SIG-M5 treated with dmso at 0.1 percent for 504 hours (cell line): ENCODE results near the gene CST8.
"Not testable (repeated sequence)": the region's sequence is repeated elsewhere in the genome, so short reads cannot be mapped to it uniquely, and the experiment has no call there.

Source experiments
- DNase-seq: peaks from one replicate; lab custom pipeline; 2025; ENCODE audit not compliant: unreplicated experiment; lab: John Stamatoyannopoulos, UW

CST8 gene, protein sequence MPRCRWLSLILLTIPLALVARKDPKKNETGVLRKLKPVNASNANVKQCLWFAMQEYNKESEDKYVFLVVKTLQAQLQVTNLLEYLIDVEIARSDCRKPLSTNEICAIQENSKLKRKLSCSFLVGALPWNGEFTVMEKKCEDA

DNA sequence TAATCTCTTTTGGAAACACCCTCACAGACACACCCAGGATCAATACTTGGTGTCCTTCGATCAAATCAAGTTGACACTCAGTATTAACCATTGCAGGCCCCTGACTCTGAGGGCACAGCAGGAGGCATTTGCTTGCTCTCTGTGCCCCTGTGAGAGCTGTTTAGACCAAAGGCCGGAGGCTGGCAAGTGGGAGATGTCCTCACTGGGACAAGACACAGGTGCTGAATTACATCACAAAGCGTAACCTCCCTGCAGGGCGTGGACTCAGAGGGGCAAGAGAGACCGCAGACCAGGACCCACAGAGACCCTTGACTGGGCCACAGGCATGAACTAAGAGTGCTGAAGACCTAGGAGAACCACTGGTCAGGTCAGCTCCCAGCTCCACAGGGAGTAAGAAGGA lies at the start of gene CST8:
CST8 (plus strand) TSS at position 301 of the 400 bp plus-strand sequence. CDS start 551 bp downstream, outside the sequence.
- no peak for DNase-seq

DNA sequence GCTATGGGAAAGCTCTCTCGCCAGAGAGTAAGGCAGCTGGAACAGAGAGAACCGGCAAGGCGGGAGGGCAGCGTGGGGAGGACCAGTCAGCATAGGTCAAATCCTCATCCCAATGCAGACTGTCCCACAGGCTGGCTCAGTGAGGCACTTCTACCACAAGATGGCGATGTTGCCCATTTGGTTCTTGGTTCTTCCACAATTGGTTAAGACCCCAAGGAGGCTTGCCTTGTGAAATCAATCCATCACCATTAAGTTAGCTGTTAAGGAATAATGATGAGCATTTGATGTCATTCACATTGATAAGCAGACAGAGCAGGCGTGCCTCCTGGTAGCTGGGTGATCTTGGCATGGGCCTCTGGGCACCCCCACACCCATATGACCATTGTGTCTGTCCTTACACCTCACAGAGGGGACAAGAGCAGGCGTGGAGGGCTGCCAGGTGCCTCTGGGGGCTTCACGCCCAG lies 49.0 kb upstream of the CST8 start:
- peak; percentile 51 for DNase-seq

DNA sequence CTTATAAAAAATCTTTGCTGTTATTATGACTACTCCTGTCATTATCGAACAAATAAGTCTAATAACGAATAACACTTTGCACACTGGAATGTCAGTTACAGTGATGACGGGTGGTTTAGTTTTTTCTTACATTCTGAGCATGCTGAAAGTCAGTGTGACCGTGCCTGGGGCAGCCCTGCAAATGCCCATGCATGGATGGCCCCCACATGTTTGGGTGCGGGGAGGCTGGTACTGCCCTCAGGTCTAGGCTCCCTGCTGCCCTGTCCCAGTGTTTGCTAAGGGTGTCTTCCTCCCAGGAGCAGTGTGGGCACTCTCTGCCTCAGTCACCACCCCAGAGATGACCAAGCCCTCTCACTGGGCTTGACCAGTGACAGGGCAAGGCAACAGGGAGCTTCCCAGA lies 48.5 kb upstream of the CST8 start:
- DNase-seq: no peak

DNA sequence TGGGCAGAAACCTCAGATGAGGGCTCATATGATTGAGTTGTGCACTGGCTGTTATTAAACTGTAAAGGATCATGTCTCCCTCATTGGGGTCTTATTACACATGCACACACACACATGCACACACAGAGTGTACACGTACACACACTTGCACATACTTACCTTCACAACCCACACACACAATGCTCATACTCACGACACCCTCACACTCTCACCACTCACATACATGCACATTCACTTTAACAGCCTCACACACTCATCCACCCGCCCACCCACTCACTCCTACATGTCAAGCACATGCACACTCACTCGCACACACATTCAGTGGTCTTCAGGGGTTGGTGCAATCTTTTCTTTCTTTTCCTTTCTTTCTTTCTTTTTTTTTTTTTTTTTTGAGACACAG lies 46.1 kb upstream of the CST8 start:
- no peak for DNase-seq

DNA sequence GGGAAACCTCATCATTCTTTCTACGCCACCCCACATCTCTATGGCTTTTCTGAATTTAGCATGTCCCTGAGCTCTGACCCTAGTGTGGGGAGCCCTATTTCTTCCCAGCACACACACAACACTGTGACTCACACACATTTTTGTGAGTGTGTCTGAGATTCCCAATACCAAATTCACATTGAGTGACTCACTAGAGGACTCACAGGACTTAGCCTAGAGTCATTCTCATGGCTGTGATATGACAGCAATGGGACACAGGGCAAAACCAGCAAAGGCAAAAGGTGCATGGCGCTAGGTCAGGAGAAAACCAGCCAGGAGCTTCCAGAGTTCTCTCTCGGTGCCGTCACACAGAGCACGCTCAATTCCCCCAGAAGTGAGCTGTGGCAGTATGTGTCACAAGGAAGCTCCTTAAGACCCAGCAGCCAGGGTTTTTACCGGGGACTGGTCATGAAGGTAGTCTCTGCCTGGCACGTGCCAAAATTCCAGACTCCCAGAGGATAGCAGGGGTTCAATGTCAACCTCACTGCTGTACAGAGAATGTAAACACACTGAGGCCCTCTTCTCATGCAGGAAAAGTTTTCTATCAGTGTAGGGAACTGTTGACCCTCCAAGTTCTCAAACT lies 45.2 kb upstream of the CST8 start:
- DNase-seq: no peak

DNA sequence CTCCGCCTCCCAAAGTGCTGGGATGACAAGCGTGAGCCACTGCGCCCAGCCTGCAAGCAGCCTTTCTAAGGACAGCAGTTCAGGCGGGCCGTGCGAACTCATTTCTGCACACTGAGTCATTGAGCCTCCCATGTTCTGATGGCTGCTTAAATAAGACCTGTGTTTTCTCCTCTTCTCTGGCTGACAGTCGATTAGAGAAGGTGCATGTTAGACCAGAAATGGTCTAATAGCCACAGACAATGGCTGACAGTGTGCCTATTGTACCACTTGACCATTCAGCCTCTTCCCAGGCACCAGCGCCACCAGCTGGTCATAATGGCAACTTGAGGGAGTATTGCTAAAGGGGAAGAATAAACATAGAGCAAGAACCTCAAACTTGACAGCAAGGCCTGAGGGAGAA lies 44.4 kb upstream of the CST8 start:
- DNase-seq: peak; percentile 42

DNA sequence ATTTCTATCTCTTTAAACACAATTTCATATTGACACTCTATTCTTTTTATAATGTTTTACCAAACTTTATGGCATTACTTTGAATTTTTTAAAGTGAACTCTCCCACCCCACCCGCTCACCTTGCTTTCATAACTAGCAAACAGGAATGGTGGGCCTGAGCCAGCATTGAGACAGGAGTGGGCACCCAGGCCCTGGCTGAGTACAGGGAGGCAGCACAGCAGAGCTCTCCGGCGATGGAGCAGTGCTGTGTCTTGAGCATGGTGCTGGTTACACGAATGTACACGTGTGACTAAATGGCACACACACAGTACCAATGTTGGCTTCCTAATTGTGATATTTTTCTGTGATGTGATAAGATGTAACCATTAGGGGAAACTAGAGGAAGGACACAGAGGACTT lies 42.8 kb upstream of the CST8 start:
- no peak for DNase-seq

DNA sequence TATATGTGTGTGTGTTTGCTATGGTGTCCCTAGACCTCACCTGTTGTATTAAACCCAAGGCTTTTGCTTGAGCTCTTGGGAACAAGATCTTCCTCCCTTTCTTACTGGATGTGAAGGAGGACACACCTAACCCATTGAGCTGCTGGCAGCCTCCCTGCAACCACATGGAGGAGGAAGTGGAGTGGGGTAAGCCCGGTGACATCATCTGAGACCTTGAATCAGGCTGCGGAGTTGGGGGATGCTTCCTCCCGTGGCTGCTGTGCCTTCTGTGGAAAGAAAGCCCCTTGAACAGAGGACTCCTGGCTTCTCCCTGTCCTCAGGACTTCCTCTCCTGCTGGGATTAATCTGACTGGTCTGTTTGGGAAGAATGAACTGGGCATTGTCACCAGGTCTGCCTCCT lies 41.5 kb upstream of the CST8 start:
- DNase-seq: peak; percentile 34

DNA sequence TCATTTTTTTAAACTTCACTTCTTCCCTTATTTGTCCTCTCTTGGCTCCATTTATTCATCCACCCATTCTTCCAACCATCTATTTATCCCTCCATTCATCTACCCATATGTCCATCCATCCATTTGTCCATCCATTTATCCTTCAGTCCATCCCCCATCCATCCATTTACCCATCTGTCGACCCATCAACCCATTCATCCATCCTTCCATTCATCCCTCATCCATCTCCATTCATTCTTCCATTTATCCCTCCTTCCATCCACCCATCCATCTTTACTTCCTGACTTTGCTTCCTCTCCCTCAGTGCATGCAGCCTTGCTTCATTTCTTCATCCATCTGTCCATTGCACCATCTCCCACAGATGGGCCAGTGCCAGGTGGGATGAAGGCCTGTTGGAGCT lies 40.0 kb upstream of the CST8 start:
- no peak for DNase-seq

DNA sequence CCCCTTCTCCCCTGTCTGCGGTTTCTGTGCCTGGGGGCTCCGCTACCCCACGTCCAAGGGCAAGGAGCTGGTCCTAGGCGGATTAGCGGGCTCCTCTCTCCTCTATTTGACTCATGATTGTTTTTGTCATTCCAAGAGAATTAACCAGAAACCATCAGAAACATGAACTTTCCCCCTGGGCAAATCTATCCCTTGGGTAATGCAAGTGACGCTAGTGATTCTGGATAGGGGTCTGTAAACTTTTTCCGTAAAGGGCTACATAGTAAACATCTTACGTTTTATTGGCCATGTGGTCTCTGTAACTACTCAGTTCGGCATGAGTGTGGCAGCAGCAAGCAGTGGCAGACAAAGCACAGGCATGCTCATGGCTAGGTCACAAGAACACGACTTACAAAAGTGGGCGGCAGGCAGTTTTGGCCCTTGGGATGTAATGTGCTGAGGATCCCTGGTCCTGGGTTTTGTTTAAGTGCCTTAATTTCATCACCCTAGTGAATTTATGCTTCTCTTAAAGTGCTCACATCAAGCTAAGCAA lies 38.9 kb upstream of the CST8 start:
- DNase-seq: no peak

DNA sequence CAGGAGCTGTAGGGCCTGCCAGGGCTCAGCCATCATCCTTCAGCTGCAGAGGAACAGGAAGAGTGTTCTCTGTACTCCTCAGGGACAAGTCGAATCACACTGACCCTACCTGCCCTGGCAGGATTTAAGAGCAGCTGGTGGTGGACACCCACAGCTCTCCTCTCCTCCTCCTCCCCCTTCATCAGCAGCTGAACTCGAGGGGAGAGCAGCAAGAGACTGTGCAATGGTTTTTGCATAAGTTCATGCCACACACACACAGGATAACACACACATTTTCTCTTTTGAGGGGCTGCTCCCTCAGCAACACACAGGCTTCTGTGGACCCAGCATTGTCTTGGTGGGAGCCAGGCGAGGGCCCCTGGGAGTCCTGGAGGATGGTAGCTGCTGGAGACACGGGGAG lies 38.1 kb upstream of the CST8 start, which contains the start of gene CST11:
CST11 (minus strand) TSS at position 101 of the 400 bp plus-strand sequence; CDS start at position 36, 65 bp downstream.
- no peak for DNase-seq

DNA sequence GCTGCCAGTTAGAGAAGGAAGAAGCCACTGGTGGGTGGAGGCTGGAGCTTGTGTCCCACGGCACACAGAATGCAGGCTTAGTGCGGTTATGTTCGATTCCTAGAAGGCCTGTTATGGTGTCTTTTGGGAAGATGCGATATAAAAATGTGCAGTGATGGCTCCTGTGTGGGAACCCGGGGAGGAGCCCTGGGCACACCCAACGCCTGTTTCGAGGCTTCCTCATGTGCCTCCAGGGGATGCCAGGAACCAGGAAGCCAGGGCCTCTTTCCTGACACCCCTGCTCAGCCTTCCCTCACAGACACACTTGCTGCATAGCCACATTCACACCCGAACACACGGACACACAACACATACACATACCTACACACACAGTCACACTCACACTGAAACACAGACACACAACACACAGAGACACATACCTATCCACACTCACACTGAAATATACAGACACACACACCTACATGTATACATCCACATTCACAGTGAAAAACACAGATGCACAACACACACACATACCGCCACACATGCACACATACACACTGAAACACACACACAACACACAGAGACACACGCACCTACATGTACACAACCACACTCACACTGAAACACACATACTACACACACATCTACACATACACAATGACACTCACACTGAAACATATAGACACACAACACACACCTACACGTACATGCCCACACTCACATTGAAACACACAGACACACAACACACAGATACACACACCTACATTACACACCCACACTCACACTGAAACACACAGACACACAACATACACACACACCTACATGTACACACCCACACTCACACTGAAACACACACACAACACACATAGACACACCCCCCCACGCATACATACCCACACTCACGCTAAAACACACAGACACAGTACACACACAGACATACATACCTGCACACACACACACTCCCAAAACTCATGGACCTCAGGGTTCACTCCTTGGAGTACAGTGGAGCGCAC lies 37.1 kb upstream of the CST8 start:
- no peak for DNase-seq

DNA sequence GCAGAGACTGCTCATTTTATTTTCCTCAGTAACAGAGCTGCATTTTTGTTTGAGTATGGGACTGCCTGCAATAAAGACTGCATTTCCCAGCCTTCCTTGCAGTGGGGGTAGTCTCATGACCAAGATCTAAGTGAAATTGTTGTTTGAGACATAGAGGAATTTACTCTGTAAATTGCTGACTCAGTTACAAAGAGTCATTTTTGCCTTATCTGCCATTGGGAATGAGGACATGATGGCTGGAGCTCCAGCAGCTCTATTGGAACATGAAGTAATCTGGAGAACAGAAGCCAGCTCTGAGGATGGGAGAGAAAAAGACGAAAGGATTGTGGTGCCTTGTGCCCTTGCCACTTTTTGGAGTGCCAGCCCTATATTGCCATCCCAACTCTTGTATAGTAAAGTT lies 36.1 kb upstream of the CST8 start:
- DNase-seq: no peak

DNA sequence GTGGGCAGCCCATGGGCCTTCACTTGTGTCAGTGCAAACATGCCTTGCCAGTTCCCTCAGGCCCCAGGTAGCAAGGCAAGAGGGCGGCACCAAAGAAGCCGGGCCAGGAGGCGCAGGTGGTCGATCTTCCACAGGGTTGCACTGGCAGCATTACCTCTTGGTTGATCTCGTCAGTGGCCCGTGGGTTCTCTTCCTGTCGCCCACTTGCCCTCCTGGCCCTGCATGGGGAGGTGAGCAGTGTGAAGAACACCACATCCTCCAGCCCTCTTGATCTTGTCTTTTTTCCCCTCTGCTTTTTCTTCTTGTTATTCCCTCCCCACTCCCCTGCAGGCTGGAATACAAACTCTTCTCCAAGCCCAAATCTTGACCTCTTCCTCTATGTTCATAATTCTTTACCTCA lies 35.3 kb upstream of the CST8 start:
- no peak for DNase-seq

DNA sequence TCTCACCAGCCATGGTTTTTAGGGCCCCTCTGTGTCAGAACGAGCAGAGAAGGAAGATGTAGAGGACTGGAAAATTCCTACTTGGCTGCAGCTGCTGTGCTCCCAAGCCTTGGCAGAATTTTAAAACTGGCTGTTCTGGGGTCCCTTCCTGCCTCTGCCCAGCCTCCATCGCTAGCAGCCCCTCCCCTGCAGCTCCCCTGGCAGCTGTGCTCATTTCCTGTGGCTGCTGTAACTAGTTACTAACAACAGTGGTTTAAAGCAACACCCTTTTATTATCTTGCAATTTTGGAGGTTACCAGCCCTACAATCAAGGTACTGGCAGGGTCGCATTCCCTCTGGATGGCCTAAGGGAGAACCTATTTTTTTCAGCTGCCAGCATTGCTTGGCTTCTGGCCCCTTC lies 34.5 kb upstream of the CST8 start:
- no peak for DNase-seq

DNA sequence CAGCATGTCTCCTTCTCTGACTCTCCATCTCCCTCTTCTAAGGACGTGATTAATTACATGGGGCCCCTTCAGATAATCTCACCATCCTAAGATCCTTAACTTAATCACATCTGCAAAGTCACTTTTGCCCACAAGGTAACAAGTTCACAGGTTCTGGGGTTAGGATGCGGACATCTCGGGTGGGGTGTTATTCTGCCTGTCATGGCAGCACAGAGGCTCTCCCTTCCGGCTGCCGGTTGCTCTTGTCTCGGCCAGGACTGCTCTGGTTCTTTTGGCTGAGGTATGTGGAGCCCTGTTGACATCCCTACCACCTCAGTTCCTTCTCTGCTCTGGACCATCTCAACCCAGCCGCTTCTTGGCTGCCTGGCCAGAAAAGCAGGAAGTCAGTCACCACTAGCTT lies 34.0 kb upstream of the CST8 start:
- DNase-seq: no peak

DNA sequence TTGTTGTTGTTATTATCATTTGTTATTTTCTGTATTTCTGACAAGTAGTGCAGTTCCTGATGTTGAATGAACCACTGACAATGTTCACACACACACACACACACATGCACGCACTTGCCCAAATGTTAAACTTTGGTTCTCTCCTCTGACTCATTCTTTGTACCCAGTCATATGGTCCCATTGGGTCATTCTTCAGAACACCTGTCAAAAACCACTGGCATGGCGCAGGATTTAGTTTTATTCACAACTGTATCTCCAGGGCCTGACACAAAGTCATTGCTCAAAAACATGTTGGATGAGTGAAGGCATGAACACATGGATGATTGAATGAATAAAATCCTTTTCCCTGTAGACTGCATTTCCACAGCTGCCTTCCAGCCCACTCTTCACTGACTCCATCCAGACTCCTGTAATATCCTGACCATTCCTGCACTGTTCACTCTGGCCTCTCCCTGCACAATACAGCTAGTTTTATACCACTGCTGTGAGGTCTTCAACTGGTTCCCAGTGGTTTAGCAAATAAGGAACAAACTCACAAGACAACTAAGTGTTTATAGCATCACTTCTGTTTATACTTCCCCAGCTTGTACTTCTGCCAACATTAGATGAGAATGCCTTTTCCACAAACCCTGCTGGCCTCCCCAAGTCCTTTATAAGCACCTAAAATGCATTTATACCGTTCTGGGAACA lies 31.3 kb upstream of the CST8 start:
- no peak for DNase-seq

DNA sequence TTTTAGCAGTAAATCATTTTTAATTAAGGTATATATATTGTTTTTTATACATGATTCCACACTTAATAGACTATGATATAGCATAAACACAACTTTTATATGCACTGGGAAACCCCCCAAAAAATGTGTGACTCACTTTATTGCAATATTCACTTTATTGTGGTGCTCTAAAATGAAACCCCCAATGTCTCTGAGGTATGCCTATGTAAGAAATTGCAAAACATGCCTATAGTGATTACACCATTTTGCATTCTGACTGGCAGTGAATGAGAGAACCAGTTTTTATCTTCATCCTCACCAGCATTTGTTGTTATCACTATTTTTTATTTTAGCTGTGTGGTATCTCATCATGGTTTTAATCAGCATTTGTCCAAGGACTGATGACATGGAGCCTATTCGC lies 29.7 kb upstream of the CST8 start:
- DNase-seq: no peak

DNA sequence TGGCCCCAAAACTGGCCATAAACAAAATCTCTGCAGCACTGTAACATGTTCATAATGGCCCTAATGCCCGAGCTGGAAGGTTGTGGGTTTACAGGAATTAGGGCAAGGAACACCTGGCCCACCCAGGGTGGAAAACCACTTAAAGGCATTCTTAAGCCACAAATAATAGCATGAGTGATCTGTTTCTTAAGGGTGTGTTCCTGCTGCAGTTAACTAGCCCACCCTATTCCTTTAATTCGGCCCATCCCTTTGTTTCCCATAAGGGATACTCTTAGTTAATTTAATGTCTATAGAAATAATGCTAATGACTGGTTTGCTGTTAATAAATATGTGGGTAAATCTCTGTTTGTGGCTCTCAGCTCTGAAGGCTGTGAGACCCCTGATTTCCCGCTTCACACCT lies 24.0 kb upstream of the CST8 start:
- DNase-seq: not testable (repeated sequence)

DNA sequence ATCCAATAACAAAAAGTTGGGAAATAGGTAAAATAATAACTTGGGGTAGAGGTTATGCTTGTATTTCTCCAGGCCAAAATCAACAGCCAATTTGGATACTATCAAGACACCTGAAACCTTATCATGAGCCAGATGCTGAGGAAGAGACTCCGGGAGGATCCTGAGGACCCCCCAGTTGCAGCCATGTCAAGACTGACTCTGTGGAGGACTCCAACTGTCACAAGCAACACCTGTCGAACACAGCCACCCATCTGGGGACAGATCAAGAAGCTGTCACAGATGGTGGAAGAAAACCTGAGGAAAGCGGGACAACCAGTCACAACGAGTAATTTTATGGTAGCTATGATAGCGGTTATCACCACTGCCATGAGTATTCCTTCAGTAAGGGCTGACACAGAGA lies 18.6 kb upstream of the CST8 start:
- DNase-seq: not testable (repeated sequence)

DNA sequence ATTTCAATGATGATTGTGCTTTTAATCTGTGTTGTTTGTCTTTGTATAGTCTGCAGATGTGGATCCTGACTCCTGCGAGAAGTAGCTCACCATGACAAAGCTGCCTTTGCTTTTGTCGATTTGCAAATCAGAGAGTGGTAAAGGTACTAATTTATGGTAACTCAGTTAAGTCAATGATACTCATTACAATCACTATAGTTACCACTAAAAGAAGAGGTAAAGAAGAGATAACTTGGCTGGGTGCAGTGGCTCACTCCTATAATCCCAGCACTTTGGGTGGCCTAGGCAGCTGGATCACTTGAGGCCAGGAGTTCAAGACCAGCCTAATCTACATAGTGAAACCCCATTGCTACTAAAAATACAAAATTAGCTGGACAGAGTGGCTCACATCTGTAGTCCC lies 17.6 kb upstream of the CST8 start:
- DNase-seq: not testable (repeated sequence)
